NCI-H748 (cell line): Measurements from ENCODE around the gene CUTC.

ENCODE experiments used
- DNase-seq: peaks from one replicate; lab custom pipeline; 2025; ENCODE audit not compliant: unreplicated experiment; lab: John Stamatoyannopoulos, UW

The CUTC gene

DNA sequence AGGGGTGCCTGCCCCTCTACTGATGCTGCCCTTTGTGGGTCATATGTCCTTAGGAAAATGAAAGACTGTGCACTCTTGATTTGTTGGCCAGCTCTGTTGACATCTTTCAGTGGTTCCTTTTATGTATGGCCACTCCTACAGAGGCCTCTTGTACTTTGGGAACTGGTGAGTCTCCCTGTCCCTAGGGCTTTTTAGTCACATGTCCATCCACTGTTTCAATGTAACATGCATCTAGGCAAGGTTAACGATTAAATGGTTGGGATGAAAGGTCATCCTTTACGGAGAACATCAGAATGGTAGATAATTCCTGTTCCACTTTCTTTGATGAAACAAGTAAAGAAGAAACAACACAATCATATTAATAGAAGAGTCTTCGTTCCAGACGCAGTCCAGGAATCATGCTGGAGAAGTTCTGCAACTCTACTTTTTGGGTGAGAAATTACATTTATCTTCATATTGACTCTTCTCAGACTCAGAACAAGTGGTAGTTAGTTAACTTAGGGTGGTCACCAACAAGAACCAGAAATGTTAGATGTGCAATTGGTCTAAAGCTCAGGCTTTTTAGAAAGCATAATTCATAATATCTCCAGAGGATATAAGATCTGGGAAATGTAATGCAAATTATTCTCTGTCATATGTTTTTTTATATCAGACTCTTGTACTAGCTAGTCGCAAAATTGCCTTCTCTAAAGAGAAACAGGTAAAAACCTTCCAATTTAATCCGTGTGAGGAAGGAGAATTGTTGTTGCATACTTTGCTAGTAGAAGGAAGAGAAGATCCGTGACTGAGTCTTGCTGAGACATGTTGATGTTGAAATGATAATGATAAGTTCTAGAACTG is 50.6 kb downstream of the CUTC start, which contains the start of gene ABCC2:
TSS of gene ABCC2 (plus strand) at position 194 of the 840 bp plus-strand sequence. CDS start at position 399, 205 bp downstream.
- no peak for DNase-seq

DNA sequence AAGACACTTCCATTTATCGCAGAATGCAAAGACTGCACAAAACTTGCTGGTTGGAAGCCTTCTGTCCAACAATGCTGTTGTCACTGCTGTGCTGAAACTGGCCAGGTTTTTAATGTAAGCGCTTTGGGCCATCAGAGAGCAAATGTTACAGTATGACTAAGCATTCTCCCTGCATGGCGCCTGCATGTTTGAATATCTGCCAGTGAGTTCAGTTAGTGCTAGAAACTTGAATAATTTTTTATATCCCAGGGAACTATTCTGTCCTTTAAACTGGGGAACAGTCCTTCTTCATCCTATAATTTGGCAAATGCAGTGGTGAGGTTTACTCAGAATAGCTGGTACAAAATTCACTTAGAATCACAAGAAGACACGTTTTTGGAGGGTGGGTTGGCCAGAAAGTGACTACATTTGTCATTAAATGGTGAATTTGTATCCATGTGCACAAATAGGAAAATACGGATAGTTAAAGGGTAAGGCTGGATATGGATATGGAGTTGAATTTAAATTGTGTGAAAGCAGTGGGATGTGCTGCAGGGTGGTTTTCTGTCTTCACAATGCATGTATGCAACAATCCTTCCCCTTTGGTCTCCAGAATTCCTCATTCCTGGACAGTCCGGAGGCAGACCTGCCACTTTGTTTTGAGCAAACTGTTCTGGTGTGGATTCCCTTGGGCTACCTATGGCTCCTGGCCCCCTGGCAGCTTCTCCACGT is 52.1 kb downstream of the CUTC start:
- no peak for DNase-seq

DNA sequence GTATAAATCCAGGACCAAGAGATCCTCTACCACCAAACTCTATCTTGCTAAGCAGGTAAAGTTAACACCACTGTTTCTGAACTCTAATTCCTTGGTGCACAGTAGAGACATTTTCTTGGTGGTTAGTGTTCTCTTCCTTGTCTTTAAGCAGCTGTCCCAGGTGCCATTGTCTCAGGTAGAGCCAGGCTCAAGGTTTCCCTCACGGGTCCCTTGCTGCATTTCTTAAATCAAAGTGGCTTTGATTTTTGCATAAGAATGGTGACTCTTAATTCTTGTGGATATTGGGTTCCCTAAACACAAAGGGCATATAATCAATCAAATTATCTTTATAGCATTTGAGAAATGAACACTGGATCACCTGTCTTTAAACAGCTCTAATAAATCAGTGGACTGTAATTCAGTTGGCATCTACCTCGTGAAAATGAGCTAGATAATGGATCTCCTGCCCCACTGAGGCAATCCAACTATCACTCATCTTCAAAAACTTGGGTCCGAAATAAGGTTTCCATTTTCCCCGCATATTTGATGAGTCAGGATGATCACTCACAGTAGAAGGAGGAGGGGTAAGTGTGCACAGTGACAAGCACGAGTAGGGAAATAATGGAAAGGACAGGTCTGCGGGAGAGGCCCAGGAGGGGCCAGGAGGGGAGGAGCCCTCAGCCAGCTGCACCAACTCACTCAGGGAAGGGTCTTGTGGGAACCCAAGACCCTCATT is 52.9 kb downstream of the CUTC start:
- no peak for DNase-seq

DNA sequence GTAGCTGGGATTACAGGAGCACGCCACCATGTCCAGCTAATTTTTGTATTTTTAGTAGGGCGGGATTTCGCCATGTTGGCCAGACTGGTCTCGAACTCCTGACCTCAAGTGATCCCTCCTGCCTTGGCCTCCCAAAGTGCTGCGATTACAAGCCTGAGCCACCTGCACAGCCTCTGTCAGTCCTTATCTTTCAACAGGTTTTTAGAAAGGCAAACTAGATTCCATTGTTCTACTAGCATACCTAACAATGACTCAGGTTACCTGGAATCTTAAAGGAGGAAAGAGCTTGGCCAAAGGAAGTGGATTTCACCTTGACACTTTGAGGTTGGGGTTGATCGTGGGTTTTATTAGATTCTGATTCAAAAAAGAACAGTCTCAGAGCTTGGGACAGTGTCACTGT is 53.6 kb downstream of the CUTC start:
- no peak for DNase-seq

DNA sequence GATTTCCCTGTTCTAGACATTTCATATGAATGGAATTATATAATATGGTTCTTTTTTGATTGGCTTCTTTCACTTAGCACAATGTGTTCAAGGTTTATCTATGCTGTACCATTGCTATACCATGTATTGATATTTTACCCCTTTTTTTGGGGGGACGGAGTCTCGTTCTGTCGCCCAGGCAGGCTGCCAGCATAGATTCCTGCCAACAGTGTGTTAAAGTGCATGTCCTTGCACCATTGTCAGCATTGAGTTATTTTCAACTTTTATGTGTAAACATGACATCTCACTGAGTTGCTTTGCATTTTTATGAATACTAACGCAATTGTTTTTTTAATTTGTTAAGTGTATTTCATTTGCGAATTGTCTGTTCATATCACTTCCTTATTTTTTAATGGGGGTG is 55.3 kb downstream of the CUTC start:
- DNase-seq, result no peak

DNA sequence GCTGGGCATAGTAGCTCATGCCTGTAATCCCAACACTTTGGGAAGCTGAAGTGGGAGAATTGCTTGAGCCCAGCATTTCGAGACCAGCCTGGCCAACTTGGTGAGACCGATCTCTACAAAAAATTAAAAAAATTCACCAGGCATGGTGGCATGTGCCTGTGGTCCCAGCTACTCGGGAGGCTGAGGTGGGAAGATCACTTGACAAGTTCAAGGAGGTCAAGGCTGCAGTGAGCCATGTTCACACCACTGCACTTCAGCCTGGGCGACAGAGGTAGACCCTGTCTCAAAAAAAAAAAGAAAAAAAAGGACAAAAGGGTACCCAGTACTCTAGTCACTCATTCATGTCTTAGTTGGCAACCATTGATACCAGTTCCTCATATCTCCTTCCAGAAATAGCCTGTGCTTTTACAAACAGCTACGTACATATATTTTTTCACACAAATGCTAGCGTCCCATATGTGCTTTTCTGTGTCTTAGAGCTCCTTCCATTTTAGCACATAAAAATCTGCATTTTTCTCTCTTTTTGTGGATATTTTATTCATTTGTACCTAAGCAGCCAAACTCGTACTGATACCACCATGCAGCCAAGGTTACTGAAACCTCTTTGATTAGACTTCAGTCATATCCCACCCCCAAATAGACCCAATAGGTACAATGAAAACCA is 55.9 kb downstream of the CUTC start:
- DNase-seq, result no peak

DNA sequence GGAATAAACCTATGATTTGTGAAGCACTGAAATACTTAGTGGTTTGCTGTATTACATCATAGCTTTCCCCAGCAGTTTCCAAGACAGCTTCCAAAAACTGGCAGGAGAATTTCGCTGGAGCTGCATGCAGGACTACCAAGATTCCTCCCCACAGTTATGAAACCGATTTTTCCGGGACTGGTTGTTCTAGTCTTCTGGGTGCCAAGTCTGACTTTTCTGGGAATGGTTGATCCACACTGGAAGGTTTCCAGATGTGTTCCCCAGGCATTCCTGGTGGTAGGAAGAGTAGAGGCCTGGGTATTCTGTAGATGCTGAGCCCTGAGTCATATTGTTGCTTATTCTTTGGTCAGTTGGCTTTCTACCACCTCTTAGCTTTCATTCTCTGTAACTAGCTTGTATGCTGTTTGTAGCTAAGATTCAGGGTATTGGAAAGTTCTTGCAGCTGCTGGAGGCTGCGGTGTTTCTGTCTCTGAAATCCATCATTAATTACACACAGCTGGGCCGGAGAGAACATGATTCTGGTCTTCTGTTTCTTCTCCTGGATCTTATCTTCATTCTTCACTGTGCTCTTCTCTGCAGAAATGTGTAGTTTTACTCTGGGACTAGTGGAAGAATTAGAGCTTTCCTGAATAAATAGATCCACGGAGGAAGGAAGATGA is 56.7 kb downstream of the CUTC start:
- DNase-seq, result no peak

DNA sequence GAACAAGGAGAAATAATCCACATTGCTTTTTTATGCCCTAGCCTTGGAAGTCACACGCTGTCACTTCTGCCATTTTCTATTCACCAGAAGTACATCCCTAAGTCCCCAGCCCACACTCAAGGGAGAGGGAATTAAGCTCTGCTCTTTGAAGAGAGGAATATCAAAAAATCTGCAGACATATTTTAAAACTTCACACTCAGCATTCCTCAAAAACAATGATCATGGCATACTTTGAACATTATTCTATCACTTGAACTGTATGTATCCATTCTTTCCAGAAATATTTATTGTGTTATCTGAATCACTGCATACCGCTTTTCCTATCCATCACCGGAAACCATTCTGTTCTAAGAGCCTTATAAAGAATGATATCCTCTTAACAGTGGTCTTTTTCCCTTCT is 59.8 kb downstream of the CUTC start:
- no peak for DNase-seq

DNA sequence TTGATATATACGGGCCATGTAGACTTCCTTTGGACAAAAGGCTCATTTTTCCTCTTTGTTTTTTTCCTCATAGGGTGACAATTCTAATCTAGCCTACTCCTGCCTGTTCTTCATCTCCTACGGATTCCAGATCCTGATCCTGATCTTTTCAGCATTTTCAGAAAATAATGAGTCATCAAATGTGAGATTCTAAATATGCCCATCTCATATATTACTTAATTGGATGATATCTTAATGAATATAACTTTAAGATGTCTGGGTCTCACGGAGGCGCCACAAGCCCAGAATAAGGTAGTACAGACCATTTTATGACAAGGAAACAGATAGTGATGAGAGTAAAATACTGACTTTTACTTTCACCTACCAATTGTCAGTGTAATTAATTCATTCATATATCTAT is 61.8 kb downstream of the CUTC start:
- DNase-seq, result no peak

DNA sequence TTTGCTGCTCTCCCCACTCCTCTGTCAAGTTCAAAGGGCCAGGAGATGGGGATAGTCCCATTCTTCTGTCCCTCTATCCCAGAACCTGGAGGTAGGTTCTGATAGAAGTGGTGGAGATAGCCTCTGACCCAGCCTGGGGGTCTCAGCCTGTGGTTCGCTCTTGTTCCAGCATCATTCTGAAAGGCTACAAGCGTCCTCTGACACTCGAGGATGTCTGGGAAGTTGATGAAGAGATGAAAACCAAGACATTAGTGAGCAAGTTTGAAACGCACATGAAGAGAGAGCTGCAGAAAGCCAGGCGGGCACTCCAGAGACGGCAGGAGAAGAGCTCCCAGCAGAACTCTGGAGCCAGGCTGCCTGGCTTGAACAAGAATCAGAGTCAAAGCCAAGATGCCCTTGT is 64.9 kb downstream of the CUTC start:
- DNase-seq, result no peak

DNA sequence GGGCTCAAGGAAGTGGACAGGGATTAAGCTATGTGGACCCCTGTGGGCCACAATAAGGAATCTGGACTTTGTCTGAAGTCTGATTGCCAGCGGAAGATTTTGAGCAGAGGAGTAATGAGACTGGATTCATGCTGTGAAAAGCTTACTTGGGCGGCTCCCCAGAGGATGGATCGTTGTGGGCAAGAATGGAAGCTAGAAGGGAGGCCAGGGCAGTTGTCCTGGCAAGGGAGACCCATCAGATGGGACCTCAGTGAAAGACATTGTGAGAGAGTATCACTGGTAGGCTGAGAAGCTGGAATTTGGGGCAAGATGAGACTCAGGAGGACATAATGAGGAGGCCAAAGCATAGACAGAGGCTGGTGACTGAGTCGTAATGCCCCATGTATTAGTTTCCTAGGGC is 66.0 kb downstream of the CUTC start:
- no peak for DNase-seq

DNA sequence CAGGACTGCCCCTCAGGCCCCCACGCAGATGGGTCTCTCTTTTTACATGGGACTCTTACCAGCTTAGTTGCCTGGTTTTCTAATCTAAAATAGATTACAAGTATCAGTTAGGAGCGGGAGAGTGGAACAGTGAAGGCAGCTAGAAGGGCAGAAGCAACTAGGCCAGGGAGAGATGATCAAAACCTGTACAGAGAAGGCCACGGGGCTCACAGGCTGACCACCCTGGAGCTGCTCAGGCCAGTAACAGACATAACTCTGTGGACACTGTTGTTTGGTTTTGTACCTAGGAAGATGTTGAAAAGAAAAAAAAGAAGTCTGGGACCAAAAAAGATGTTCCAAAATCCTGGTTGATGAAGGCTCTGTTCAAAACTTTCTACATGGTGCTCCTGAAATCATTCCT is 66.9 kb downstream of the CUTC start:
- no peak for DNase-seq

DNA sequence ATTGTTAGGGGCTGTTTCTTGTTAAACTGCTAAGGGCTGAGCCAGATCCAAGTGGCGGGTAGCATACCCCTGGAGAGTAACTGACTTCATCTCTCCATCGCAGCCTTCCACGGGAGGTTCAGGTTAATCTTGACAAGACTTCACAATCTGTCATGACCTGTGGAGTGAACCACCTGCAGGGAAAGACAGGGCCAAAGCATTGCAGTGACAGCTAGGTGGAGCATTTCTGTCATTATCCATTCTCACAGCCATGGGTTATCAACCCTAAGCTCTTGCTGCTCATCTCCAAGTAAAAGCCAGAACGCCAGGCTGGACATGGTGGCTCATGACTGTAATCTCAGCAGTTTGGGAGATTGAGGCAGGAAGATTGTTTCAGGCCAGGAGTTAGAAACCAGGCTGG is 67.6 kb downstream of the CUTC start:
- DNase-seq, result no peak

DNA sequence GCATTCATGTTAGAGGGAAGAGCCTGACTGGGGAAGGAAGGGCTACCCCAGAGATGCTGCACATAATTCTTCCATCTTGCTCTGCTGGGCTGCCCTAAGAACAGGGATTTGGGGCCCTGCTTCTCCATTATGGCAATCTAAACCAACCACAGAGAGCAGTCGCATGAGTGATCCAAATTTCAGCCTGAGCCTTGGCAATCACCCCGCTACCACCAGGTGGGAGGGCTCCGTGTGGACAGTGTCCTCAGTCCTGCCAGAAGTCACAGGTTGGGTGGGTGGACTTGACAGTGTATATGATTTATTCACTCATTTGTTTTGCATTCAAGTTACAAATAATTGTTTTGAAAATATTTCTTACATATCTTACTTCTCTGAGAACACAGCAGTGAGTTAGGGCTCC is 72.4 kb downstream of the CUTC start:
- no peak for DNase-seq

DNA sequence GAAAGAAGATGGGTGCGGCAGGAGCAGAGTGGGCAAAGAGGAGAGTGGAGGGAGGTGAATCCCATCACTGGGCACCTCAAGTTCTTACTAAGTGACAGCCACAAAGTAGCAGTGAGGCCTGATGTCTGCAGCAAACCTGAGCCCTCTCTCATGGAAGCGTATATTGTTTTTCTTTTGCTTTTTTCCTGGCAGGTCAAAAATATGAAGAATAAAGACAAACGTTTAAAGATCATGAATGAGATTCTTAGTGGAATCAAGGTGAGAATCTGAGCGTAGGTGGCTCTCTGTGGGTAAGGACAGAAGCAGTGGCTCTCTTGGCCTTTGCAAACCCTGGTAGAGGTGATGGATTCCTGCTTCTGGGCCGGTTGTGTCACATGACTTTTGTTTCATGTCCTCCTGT is 73.2 kb downstream of the CUTC start:
- DNase-seq, result no peak
